C4-2B (cell line): Measurements from ENCODE around the gene BNC2.

Source experiments
- CTCF ChIP-seq: fragments of 450-650 bp; conservative IDR thresholded peaks from 2 replicates; pipeline ENCODE4 v1.5.1; 2017; ENCODE audit warnings: mild to moderate bottlenecking
- ZFX ChIP-seq: fragments of 450-650 bp; IDR thresholded peaks from 2 replicates; pipeline ENCODE4 v1.6.1; 2017

DNA sequence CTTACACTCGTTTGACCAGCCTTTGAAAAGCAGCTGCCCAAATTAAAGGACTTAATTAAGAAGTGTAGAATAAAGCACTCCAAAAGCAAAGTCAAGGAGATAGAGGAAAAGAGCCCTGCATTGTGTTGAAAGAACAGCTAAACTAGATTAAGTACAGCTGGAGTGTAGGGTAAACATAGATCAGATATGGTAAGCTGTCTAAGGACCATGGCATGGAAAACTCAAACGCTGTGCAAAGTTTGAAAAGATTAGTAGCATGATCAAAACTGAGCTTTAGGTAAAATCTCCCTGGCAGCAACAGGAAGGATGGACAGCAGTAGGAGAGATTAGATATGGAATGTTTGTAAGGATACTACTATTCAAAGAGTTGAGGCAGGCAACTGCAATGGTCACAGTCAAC is 55.4 kb downstream of the BNC2 start:
- TF ChIP-seq CTCF, result no peak
- no peak for TF ChIP-seq ZFX
